SK-N-SH (cell line): ENCODE results near the gene TANC1. TPM values are rescaled to one million over a fixed set of nuclear protein-coding genes. Genes with fewer than 3 reads are reported as not detected.

Experiments
- CTCF ChIA-PET: fragments of 300-600, 350-600 bp; formaldehyde crosslinking; extraction: SDS; loops from one replicate; lab custom pipeline; 2021; lab: Yijun Ruan, JAX
- POLR2A ChIA-PET: fragments of 350-600 bp; sonication (Branson Sonifier 250); formaldehyde crosslinking; extraction: SDS; loops from one replicate; lab custom pipeline; 2020; ENCODE audit warnings: antibody characterized with exemption, inconsistent platforms; lab: Yijun Ruan, JAX
- DNase-seq: peaks from one replicate; pipeline ENCODE4 v3.0.0; 2012
- H2AFZ ChIP-seq: fragments of 200-600 bp; sonication (generic); 2 replicates; pipeline ENCODE4 v1.8.1; 2016; ENCODE audit warnings: antibody characterized with exemption, mild to moderate bottlenecking, low read depth
- H3F3A ChIP-seq: fragments of 200-600 bp; sonication (generic); replicated peaks from 2 replicates; pipeline ENCODE3; 2016; ENCODE audit warnings: antibody characterized with exemption, mild to moderate bottlenecking; ENCODE audit not compliant: insufficient read depth
- H3K27ac ChIP-seq, 2 experiments: fragments of 200-500 bp in 1 of 2; fragments of 200-600 bp in 1 of 2; sonication (Bioruptor generic) in 1 of 2; sonication (generic), shearing (Covaris generic) in 1 of 2; 2 replicates each; pipeline versions ENCODE4 v1.5.1 to v1.6.1; 2014 to 2016; ENCODE audit warnings: low read depth in 2 of 2, inconsistent platforms in 1 of 2, low read length in 1 of 2, mild to moderate bottlenecking in 1 of 2, mixed read lengths in 1 of 2
- H3K27me3 ChIP-seq: fragments of 200-600 bp; sonication (generic), shearing (Covaris generic); 2 replicates; pipeline ENCODE4 v1.6.1; 2016; ENCODE audit warnings: mixed run types; ENCODE audit not compliant: insufficient read depth
- H3K36me3 ChIP-seq, 2 experiments: fragments of 200-500 bp in 1 of 2; fragments of 200-600 bp in 1 of 2; sonication (Bioruptor generic) in 1 of 2; sonication (generic) in 1 of 2; replicated peaks in 1 of 2; 2 replicates each; pipeline versions ENCODE3 to v1.5.1; 2014 to 2016; ENCODE audit warnings: low read length in 1 of 2, mild to moderate bottlenecking in 1 of 2; ENCODE audit not compliant: insufficient read depth in 2 of 2, control insufficient read depth in 1 of 2
- H3K4me1 ChIP-seq, 2 experiments: fragments of 200-500 bp in 1 of 2; fragments of 200-600 bp in 1 of 2; sonication (Bioruptor generic) in 1 of 2; sonication (generic), shearing (Covaris generic) in 1 of 2; 2 replicates each; pipeline versions ENCODE4 v1.5.1 to v1.6.1; 2014 to 2016; ENCODE audit warnings: low read depth in 1 of 2, low read length in 1 of 2, mixed run types in 1 of 2; ENCODE audit not compliant: insufficient read depth in 2 of 2, control insufficient read depth in 1 of 2
- H3K4me2 ChIP-seq: fragments of 200-600 bp; sonication (generic), shearing (Covaris generic); 2 replicates; pipeline ENCODE4 v1.6.1; 2017; ENCODE audit warnings: mixed run types
- H3K4me3 ChIP-seq, 2 experiments: fragments of 200-500 bp in 1 of 2; fragments of 200-600 bp in 1 of 2; sonication (Bioruptor generic) in 1 of 2; sonication (generic), shearing (Covaris generic) in 1 of 2; 2 replicates each; pipeline versions ENCODE4 v1.5.1 to v1.8.1; 2014 to 2016; ENCODE audit warnings: low read depth in 2 of 2, inconsistent platforms in 1 of 2, low read length in 1 of 2, mild to moderate bottlenecking in 1 of 2, mixed read lengths in 1 of 2, moderate library complexity in 1 of 2
- H3K79me2 ChIP-seq: fragments of 200-600 bp; sonication (generic); 2 replicates; pipeline ENCODE4 v1.8.1; 2017; ENCODE audit warnings: mild to moderate bottlenecking; ENCODE audit not compliant: insufficient read depth
- H3K9ac ChIP-seq: fragments of 200-600 bp; sonication (generic); 2 replicates; pipeline ENCODE4 v1.6.1; 2017; ENCODE audit warnings: mixed run types
- H3K9me2 ChIP-seq: fragments of 200-600 bp; sonication (generic); 2 replicates; pipeline ENCODE4 v1.6.1; 2017; ENCODE audit warnings: mixed run types
- H3K9me3 ChIP-seq: fragments of 200-600 bp; sonication (generic); 2 replicates; pipeline ENCODE4 v1.6.1; 2017; ENCODE audit warnings: mixed run types, mild to moderate bottlenecking, moderate library complexity
- H4K20me1 ChIP-seq: fragments of 200-600 bp; sonication (generic); 2 replicates; pipeline ENCODE4 v1.6.1; 2017; ENCODE audit warnings: mild to moderate bottlenecking, mixed run types; ENCODE audit not compliant: insufficient read depth
- CHD2 ChIP-seq: fragments of 150-350 bp; IDR thresholded peaks from 2 replicates; pipeline ENCODE4 v1.6.1; 2018; ENCODE audit warnings: low read length; ENCODE audit not compliant: partially characterized antibody
- GATA2 ChIP-seq: sonication (generic); formaldehyde crosslinking; IDR thresholded peaks from 2 replicates; pipeline ENCODE4 v1.5.0; 2020; ENCODE audit warnings: mild to moderate bottlenecking, missing genetic modification reagents
- IRF3 ChIP-seq: fragments of 150-350 bp; IDR thresholded peaks from 2 replicates; pipeline ENCODE4 v1.6.1; 2016; ENCODE audit warnings: mild to moderate bottlenecking, low read depth, low read length
- JUND ChIP-seq: IDR thresholded peaks from 2 replicates; pipeline ENCODE4 v1.4.0; 2012
- MAX ChIP-seq: IDR thresholded peaks from 2 replicates; pipeline ENCODE4 v1.4.0; 2012; ENCODE audit warnings: low read depth
- MXI1 ChIP-seq: IDR thresholded peaks from 2 replicates; pipeline ENCODE4 v1.6.1; 2012; ENCODE audit warnings: mild to moderate bottlenecking, low read depth, low read length, improper control_type of control experiment
- NFIC ChIP-seq: IDR thresholded peaks from 2 replicates; pipeline ENCODE4 v1.4.0; 2012; ENCODE audit warnings: borderline replicate concordance
- PBX3 ChIP-seq: IDR thresholded peaks from 2 replicates; pipeline ENCODE4; 2012
- POLR2AphosphoS5 ChIP-seq: IDR thresholded peaks from 2 replicates; pipeline ENCODE4 v1.6.1; 2012; ENCODE audit warnings: low read depth, low read length
- RAD21 ChIP-seq: IDR thresholded peaks from 2 replicates; pipeline ENCODE4 v1.6.1; 2012; ENCODE audit warnings: mild to moderate bottlenecking, low read length
- REST ChIP-seq: IDR thresholded peaks from 2 replicates; pipeline ENCODE4 v1.6.1; 2012; ENCODE audit warnings: mild to moderate bottlenecking, low read depth, low read length, moderate library complexity
- RXRA ChIP-seq: IDR thresholded peaks from 2 replicates; pipeline ENCODE4 v1.4.0; 2012; ENCODE audit warnings: low read depth, mild to moderate bottlenecking, borderline replicate concordance
- TCF12 ChIP-seq: IDR thresholded peaks from 2 replicates; pipeline ENCODE4 v1.4.0; 2012
- TEAD4 ChIP-seq: IDR thresholded peaks from 2 replicates; pipeline ENCODE4 v1.4.0; 2012; ENCODE audit warnings: mild to moderate bottlenecking, borderline replicate concordance; ENCODE audit not compliant: insufficient read depth
- ZBTB33 ChIP-seq: IDR thresholded peaks from 2 replicates; pipeline ENCODE4 v1.4.0; 2012; ENCODE audit warnings: low read depth, borderline replicate concordance
- WGBS: methylation state at CpG from one replicate; pipeline ENCODE4 v1.1.6; 2017; ENCODE audit warnings: low lambda C conversion rate; 5-methylcytosine and 5-hydroxymethylcytosine counted together
- polyA plus RNA-seq, 3 experiments: library from polyadenylated mRNA; depleted of rRNA; stranded (reverse); fragments of >200 nt; gene quantifications; 2 replicates each; pipeline ENCODE4 v1.2.3, GENCODE V29; 2012
- TF ChIP-seq, protein P1 (sequence below): fragments of 150-350 bp; IDR thresholded peaks from 2 replicates; pipeline ENCODE4 v1.6.1; 2017; ENCODE audit warnings: antibody characterized with exemption, low read length, low read depth, borderline replicate concordance
- TF ChIP-seq, protein P2 (sequence below): fragments of 200-600 bp; sonication (generic); IDR thresholded peaks from 2 replicates; pipeline ENCODE4 v1.6.1; 2017; ENCODE audit warnings: antibody characterized with exemption, mild to moderate bottlenecking, moderate library complexity

Gene TANC1
- polyA plus RNA-seq, 1 of the 3 experiments (the other 2 are of a cell fraction) = 19.2 TPM

DNA sequence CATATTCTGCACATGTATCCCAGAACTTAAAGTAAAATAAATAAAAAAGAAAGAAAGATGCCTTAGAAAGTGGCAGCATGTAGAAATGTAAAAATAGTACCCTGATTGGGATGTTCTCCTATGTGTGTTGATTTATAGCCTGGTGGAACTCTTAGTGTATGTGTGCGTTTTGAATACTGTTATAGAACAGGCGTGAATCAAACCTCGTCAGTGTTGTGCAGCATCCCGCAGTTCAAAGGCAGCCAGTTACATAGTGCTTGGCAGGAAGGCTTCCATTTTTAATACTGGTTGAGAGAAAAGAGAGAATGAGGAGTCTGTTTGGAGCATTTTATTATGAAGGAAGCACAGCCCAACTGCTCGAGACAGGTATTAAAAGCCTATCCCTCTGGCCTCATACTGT is 49.4 kb downstream of the TANC1 start:
- Histone ChIP-seq H3K36me3 (peaks cover 5 to 19% of the 10 kb centered on the region in 2 experiments), H3K27ac (no peak overlapping the region), H3K4me3 (no peak overlapping the region), H3K9me2 (no peaks in the 10 kb centered on the region), H2AFZ (no peak overlapping the region), H3K9ac (no peak overlapping the region), H3K27me3 (no peaks in the 10 kb centered on the region), H3F3A (peaks cover 6% of the 10 kb centered on the region), H3K9me3 (no peaks in the 10 kb centered on the region; the same call in 1 of the 2 replicates), H3K4me1 (peaks cover 0 to 3% of the 10 kb centered on the region in 2 experiments; a peak in 1 of 4 replicates), H3K4me2 (no peak overlapping the region), H4K20me1 (0 out of 2 replicates have a peak, but pooled peaks cover 2% of the 10 kb centered on the region), H3K79me2 (peaks cover 61% of the 10 kb centered on the region)
- CTCF ChIA-PET = interaction anchor here (0.9 kb wide), 1 partner anchor 11 kb away, joined by 3 read pairs; no protein-coding TSS in a partner anchor
- WGBS = 90% methylated on average over 5 of the region's 5 CpGs
- TF ChIP-seq IRF3 (no peak), REST (no peak), RAD21 (no peak), ZBTB33 (no peak), TEAD4 (no peak), RXRA (no peak), POLR2AphosphoS5 (no peak), JUND (no peak), CHD2 (no peak), GATA2 (CRISPR knock-in tag) (no peak), NFIC (no peak), MAX (no peak), PBX3 (no peak), TCF12 (no peak), MXI1 (no peak)
- TF ChIP-seq, protein P1, sequence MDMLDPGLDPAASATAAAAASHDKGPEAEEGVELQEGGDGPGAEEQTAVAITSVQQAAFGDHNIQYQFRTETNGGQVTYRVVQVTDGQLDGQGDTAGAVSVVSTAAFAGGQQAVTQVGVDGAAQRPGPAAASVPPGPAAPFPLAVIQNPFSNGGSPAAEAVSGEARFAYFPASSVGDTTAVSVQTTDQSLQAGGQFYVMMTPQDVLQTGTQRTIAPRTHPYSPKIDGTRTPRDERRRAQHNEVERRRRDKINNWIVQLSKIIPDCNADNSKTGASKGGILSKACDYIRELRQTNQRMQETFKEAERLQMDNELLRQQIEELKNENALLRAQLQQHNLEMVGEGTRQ = no peak
- TF ChIP-seq, protein P2, sequence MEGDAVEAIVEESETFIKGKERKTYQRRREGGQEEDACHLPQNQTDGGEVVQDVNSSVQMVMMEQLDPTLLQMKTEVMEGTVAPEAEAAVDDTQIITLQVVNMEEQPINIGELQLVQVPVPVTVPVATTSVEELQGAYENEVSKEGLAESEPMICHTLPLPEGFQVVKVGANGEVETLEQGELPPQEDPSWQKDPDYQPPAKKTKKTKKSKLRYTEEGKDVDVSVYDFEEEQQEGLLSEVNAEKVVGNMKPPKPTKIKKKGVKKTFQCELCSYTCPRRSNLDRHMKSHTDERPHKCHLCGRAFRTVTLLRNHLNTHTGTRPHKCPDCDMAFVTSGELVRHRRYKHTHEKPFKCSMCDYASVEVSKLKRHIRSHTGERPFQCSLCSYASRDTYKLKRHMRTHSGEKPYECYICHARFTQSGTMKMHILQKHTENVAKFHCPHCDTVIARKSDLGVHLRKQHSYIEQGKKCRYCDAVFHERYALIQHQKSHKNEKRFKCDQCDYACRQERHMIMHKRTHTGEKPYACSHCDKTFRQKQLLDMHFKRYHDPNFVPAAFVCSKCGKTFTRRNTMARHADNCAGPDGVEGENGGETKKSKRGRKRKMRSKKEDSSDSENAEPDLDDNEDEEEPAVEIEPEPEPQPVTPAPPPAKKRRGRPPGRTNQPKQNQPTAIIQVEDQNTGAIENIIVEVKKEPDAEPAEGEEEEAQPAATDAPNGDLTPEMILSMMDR = no peak
- POLR2A ChIA-PET = no interaction called here
- DNase-seq = no peak
